ENCODE results near the gene SPOCK1. TPM values are rescaled to one million over a fixed set of nuclear protein-coding genes. Genes with fewer than 3 reads are reported as not detected.

SPOCK1 gene
- total RNA-seq, 1 donor from 2014 or later, result 43.4 TPM

Other genes starting within 250 kb of the SPOCK1 start
- gene KLHL3, start 236.8 kb upstream of the SPOCK1 start, total RNA-seq, result 35.1 TPM